ENCODE measurements around the gene TCEANC2. TPM values are rescaled to one million over a fixed set of nuclear protein-coding genes. Genes with fewer than 3 reads are reported as not detected.

Gene TCEANC2
- total and polyA plus RNA-seq, 2 experiments from 2014 or later: 6.0 to 6.3 TPM

DNA sequence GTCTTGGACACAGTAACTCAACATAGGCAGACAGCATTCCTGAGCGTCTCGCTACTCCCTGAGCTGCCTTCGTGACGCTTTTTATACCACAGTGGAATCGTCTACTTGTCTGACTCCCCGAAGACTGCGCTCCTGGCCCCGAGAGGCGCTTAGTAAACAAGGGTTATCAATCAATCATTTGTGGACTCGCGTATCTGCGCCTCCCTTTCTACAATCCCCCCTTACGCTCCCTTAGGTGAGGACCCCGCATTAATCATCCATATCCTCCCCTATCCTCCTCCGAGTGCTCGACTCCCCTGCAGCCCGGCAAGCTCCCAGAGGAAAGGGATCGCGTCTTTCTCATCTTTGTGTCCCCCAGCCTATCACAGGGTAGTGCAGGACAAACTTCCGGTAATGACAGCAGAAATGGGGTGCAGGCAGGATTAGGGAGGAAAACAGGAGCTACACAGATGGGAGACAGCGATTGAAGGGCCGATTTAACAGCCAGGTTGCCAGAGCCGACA lies 926 bp upstream of the TCEANC2 start:
- H2AFZ ChIP-seq: peak overlapping the region; percentile 72
- no peaks in the 10 kb centered on the region for H3K27me3 ChIP-seq (ENCODE audit: insufficient read depth)
- Mint-ChIP-seq H3K4me1 (peaks cover 7% of the 10 kb centered on the region; the same call in 1 of the 3 replicates), H3K36me3 (ENCODE audit: low read depth) (no peaks in the 10 kb centered on the region), H3K27ac (no peak overlapping the region), H3K9me3 (no peaks in the 10 kb centered on the region), H3K27me3 (ENCODE audit: insufficient read depth, low read depth, poor library complexity) (no peaks in the 10 kb centered on the region), H3K4me3 (no peak overlapping the region)
- no peaks in the 10 kb centered on the region for H3F3A ChIP-seq (replicated peaks; ENCODE audit: low read depth)
- peaks cover 11% of the 10 kb centered on the region for H4K20me1 ChIP-seq (replicated peaks; ENCODE audit: insufficient read depth)
- TF ChIP-seq, protein P1, sequence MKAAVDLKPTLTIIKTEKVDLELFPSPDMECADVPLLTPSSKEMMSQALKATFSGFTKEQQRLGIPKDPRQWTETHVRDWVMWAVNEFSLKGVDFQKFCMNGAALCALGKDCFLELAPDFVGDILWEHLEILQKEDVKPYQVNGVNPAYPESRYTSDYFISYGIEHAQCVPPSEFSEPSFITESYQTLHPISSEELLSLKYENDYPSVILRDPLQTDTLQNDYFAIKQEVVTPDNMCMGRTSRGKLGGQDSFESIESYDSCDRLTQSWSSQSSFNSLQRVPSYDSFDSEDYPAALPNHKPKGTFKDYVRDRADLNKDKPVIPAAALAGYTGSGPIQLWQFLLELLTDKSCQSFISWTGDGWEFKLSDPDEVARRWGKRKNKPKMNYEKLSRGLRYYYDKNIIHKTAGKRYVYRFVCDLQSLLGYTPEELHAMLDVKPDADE (IDR thresholded peaks at IDR 0.05): 0 out of 2 replicates have a peak, but pooled peaks have one; percentile 22
- TF ChIP-seq, protein P2, sequence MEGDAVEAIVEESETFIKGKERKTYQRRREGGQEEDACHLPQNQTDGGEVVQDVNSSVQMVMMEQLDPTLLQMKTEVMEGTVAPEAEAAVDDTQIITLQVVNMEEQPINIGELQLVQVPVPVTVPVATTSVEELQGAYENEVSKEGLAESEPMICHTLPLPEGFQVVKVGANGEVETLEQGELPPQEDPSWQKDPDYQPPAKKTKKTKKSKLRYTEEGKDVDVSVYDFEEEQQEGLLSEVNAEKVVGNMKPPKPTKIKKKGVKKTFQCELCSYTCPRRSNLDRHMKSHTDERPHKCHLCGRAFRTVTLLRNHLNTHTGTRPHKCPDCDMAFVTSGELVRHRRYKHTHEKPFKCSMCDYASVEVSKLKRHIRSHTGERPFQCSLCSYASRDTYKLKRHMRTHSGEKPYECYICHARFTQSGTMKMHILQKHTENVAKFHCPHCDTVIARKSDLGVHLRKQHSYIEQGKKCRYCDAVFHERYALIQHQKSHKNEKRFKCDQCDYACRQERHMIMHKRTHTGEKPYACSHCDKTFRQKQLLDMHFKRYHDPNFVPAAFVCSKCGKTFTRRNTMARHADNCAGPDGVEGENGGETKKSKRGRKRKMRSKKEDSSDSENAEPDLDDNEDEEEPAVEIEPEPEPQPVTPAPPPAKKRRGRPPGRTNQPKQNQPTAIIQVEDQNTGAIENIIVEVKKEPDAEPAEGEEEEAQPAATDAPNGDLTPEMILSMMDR (conservative IDR thresholded peaks at IDR 0.05; ENCODE audit: low read depth in 2 of 2): no peak
- TF ChIP-seq EZH2phosphoT487 (IDR thresholded peaks at IDR 0.05; ENCODE audit: unreplicated experiment) (no peak), POLR2AphosphoS5 (IDR thresholded peaks at IDR 0.05; ENCODE audit: low read depth) (peak; percentile 34; the same call in 1 of the 2 replicates), CREB1 (CRISPR knock-in tag; IDR thresholded peaks at IDR 0.05; ENCODE audit: low read depth) (no peak)
- TF ChIP-seq, protein P3, sequence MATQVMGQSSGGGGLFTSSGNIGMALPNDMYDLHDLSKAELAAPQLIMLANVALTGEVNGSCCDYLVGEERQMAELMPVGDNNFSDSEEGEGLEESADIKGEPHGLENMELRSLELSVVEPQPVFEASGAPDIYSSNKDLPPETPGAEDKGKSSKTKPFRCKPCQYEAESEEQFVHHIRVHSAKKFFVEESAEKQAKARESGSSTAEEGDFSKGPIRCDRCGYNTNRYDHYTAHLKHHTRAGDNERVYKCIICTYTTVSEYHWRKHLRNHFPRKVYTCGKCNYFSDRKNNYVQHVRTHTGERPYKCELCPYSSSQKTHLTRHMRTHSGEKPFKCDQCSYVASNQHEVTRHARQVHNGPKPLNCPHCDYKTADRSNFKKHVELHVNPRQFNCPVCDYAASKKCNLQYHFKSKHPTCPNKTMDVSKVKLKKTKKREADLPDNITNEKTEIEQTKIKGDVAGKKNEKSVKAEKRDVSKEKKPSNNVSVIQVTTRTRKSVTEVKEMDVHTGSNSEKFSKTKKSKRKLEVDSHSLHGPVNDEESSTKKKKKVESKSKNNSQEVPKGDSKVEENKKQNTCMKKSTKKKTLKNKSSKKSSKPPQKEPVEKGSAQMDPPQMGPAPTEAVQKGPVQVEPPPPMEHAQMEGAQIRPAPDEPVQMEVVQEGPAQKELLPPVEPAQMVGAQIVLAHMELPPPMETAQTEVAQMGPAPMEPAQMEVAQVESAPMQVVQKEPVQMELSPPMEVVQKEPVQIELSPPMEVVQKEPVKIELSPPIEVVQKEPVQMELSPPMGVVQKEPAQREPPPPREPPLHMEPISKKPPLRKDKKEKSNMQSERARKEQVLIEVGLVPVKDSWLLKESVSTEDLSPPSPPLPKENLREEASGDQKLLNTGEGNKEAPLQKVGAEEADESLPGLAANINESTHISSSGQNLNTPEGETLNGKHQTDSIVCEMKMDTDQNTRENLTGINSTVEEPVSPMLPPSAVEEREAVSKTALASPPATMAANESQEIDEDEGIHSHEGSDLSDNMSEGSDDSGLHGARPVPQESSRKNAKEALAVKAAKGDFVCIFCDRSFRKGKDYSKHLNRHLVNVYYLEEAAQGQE (IDR thresholded peaks at IDR 0.05; ENCODE audit: unreplicated experiment): no peak
- peak overlapping the region; percentile 94 for H3K4me3 ChIP-seq
- no peaks in the 10 kb centered on the region for H3K9me2 ChIP-seq (ENCODE audit: insufficient read depth)
- peaks cover 53% of the 10 kb centered on the region for H3K79me2 ChIP-seq (replicated peaks; ENCODE audit: insufficient read depth)
- peaks cover 16% of the 10 kb centered on the region for H3K4me1 ChIP-seq (ENCODE audit: insufficient read depth)
- no peaks in the 10 kb centered on the region for H3K36me3 ChIP-seq (ENCODE audit: insufficient read depth)
- peak overlapping the region; percentile 90 for H3K4me2 ChIP-seq
- peak; percentile 64 for ATAC-seq
- H3K27ac ChIP-seq (ENCODE audit: low read depth): peak overlapping the region; percentile 94
- peak; percentile 72 for DNase-seq (ENCODE audit: low spot score)

DNA sequence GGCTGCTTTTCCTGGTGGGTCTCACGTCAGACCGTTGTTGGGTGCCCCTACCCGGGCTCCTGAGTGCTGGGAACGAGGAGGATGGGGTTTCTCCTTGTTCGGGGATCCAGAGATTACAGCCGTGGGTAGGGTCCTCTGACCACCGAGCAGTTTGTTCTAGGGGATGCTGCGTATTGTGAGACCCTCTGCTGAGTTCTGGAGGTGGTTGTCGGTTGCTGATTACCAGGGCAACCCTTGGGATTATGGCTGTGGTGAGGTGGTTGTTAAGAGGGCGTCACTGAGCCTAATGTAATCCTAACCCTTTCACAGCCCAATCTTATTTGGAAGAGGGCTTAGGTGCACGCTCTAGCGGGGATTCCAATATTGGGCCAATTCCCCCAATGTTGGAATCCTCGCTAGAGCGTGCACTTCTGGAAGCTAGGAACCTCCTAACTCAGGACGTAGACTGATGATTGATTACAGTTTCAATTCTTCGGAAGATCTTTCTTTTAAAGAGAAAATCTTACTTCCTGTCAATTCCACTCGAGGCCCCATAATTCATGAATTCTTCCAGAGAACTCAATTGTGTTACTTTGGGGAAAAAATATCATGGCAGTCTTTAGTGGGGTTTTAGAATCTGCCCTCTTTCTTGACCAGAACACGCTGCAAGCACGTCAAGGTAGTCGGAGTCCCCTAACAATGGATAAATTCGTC lies 483 bp downstream of the TCEANC2 start:
- H3K36me3 Mint-ChIP-seq (ENCODE audit: low read depth): no peaks in the 10 kb centered on the region; the same call in 2 of the 3 replicates
- H3K4me3 Mint-ChIP-seq: no peak overlapping the region
- DNase-seq (ENCODE audit: low spot score) (peak; percentile 38), ATAC-seq (peak; percentile 6)
- Histone ChIP-seq H3K4me3 (peak overlapping the region; percentile 94), H3K4me1 (ENCODE audit: insufficient read depth) (peaks cover 16% of the 10 kb centered on the region), H3K27me3 (ENCODE audit: insufficient read depth) (no peaks in the 10 kb centered on the region), H3K27ac (ENCODE audit: low read depth) (peak overlapping the region; percentile 60; the same call in 1 of the 2 replicates), H3K36me3 (ENCODE audit: insufficient read depth) (no peaks in the 10 kb centered on the region), H4K20me1 (replicated peaks; ENCODE audit: insufficient read depth) (peaks cover 9% of the 10 kb centered on the region; the same call in 1 of the 2 replicates), H3K79me2 (replicated peaks; ENCODE audit: insufficient read depth) (peaks cover 39% of the 10 kb centered on the region), H3K4me2 (peak overlapping the region; percentile 87), H3F3A (replicated peaks; ENCODE audit: low read depth) (no peaks in the 10 kb centered on the region), H3K9me2 (ENCODE audit: insufficient read depth) (no peaks in the 10 kb centered on the region), H2AFZ (peak overlapping the region; percentile 74; the same call in 1 of the 2 replicates)
- no peaks in the 10 kb centered on the region for H3K9me3 Mint-ChIP-seq
- H3K27ac Mint-ChIP-seq: no peak overlapping the region; the same call in 1 of the 2 replicates
- no peaks in the 10 kb centered on the region for H3K27me3 Mint-ChIP-seq (ENCODE audit: insufficient read depth, low read depth, poor library complexity)
- peaks cover 7% of the 10 kb centered on the region; the same call in 1 of the 3 replicates for H3K4me1 Mint-ChIP-seq
- TF ChIP-seq, protein P4, sequence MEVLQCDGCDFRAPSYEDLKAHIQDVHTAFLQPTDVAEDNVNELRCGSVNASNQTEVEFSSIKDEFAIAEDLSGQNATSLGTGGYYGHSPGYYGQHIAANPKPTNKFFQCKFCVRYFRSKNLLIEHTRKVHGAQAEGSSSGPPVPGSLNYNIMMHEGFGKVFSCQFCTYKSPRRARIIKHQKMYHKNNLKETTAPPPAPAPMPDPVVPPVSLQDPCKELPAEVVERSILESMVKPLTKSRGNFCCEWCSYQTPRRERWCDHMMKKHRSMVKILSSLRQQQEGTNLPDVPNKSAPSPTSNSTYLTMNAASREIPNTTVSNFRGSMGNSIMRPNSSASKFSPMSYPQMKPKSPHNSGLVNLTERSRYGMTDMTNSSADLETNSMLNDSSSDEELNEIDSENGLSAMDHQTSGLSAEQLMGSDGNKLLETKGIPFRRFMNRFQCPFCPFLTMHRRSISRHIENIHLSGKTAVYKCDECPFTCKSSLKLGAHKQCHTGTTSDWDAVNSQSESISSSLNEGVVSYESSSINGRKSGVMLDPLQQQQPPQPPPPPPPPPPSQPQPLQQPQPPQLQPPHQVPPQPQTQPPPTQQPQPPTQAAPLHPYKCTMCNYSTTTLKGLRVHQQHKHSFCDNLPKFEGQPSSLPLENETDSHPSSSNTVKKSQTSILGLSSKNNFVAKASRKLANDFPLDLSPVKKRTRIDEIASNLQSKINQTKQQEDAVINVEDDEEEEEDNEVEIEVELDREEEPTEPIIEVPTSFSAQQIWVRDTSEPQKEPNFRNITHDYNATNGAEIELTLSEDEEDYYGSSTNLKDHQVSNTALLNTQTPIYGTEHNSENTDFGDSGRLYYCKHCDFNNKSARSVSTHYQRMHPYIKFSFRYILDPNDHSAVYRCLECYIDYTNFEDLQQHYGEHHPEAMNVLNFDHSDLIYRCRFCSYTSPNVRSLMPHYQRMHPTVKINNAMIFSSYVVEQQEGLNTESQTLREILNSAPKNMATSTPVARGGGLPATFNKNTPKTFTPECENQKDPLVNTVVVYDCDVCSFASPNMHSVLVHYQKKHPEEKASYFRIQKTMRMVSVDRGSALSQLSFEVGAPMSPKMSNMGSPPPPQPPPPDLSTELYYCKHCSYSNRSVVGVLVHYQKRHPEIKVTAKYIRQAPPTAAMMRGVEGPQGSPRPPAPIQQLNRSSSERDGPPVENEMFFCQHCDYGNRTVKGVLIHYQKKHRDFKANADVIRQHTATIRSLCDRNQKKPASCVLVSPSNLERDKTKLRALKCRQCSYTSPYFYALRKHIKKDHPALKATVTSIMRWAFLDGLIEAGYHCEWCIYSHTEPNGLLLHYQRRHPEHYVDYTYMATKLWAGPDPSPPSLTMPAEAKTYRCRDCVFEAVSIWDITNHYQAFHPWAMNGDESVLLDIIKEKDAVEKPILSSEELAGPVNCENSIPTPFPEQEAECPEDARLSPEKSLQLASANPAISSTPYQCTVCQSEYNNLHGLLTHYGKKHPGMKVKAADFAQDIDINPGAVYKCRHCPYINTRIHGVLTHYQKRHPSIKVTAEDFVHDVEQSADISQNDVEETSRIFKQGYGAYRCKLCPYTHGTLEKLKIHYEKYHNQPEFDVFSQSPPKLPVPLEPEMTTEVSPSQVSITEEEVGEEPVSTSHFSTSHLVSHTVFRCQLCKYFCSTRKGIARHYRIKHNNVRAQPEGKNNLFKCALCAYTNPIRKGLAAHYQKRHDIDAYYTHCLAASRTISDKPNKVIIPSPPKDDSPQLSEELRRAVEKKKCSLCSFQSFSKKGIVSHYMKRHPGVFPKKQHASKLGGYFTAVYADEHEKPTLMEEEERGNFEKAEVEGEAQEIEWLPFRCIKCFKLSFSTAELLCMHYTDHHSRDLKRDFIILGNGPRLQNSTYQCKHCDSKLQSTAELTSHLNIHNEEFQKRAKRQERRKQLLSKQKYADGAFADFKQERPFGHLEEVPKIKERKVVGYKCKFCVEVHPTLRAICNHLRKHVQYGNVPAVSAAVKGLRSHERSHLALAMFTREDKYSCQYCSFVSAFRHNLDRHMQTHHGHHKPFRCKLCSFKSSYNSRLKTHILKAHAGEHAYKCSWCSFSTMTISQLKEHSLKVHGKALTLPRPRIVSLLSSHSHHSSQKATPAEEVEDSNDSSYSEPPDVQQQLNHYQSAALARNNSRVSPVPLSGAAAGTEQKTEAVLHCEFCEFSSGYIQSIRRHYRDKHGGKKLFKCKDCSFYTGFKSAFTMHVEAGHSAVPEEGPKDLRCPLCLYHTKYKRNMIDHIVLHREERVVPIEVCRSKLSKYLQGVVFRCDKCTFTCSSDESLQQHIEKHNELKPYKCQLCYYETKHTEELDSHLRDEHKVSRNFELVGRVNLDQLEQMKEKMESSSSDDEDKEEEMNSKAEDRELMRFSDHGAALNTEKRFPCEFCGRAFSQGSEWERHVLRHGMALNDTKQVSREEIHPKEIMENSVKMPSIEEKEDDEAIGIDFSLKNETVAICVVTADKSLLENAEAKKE (CRISPR knock-in tag; IDR thresholded peaks at IDR 0.05): no peak
